Gastrocnemius medialis (tissue), 4 donors: ENCODE measurements around the gene RTP5. TPM values are rescaled to one million over a fixed set of nuclear protein-coding genes. Genes with fewer than 3 reads are reported as not detected.

Experiments used
- ATAC-seq, 2 donors: fragments of 150-250 bp; one replicate each; pipeline ENCODE4 v1.9.1; 2016
- DNase-seq, 2 donors: peaks; one replicate each; pipeline ENCODE4 v3.0.0-alpha.2; 2019
- H3K27ac ChIP-seq, 4 donors: fragments of 200-600 bp; sonication (generic); 1 replicate in 1 of 4; 2 replicates in 3 of 4; pipeline ENCODE4 v1.5.1; 2016 to 2018; ENCODE audit warnings: mild to moderate bottlenecking in 2 of 4, moderate library complexity in 1 of 4
- H3K27me3 ChIP-seq, 3 donors: fragments of 200-600 bp; sonication (generic) in 2 of 3; 1 replicate in 1 of 3; 2 replicates in 2 of 3; pipeline versions ENCODE4 v1.5.1 to v1.6.0; 2016 to 2019; ENCODE audit warnings: mild to moderate bottlenecking in 1 of 3, moderate library complexity in 1 of 3
- H3K36me3 ChIP-seq, 2 donors: fragments of 200-600 bp; sonication (generic) in 1 of 2; one replicate each; pipeline ENCODE4 v1.5.1; 2017 to 2018
- H3K4me1 ChIP-seq, 2 donors: fragments of 200-600 bp; sonication (generic) in 1 of 2; one replicate each; pipeline ENCODE4 v1.5.1; 2016 to 2017; ENCODE audit warnings: mild to moderate bottlenecking in 2 of 2
- H3K4me3 ChIP-seq, 4 donors: fragments of 200-600 bp; sonication (generic) in 3 of 4; 1 replicate in 1 of 4; 2 replicates in 3 of 4; pipeline ENCODE4 v1.5.1; 2016 to 2019; ENCODE audit warnings: mild to moderate bottlenecking in 2 of 4
- H3K9me3 ChIP-seq, 3 donors: fragments of 200-600 bp; sonication (generic) in 2 of 3; 1 replicate in 1 of 3; 2 replicates in 2 of 3; pipeline ENCODE4 v1.5.1; 2016 to 2019
- POLR2A ChIP-seq, 2 donors: fragments of 450-650 bp; IDR thresholded peaks; one replicate each; pipeline ENCODE4 v1.6.1; 2017; ENCODE audit warnings: antibody characterized with exemption in 2 of 2, mild to moderate bottlenecking in 2 of 2, moderate library complexity in 2 of 2
- in situ Hi-C, 4 donors: fragments of 200-750 bp; cut with MboI; loops; one replicate each; pipeline versions ENCODE4 v1.15.0 to v1.8.0; 2017; ENCODE audit warnings: low sequenced_read_pairs in 4 of 4
- intact Hi-C: fragments of 100-400 bp; cut with DNase I; formaldehyde crosslinking; loops from one replicate; pipeline ENCODE4 v1.15.1; 2023; ENCODE audit warnings: low total_unique reads
- total RNA-seq, 4 donors: library from RNA; depleted of rRNA; stranded (reverse); fragments of >200 nt; gene quantifications; one replicate each; pipeline versions ENCODE4 v1.1.0 to v1.2.3, GENCODE V29; 2016
- TF ChIP-seq, protein P1 (sequence below), 5 experiments: fragments of 450-650 bp in 3 of 5; fragments of 200-600 bp in 2 of 5; sonication (generic) in 2 of 5; IDR thresholded peaks in 4 of 5; conservative IDR thresholded peaks in 1 of 5; 1 replicate in 4 of 5; 2 replicates in 1 of 5; pipeline ENCODE4 v1.5.1; 2016 to 2019; ENCODE audit warnings: antibody characterized with exemption in 5 of 5, mild to moderate bottlenecking in 3 of 5, moderate library complexity in 3 of 5

The RTP5 gene
- total RNA-seq, 4 donors from 2014 or later, result not detected

- intact Hi-C loops (loop anchor here (10.0 kb wide), 1 partner anchor 183 kb away; the partner anchor contains the start of gene ING5), in situ Hi-C loops (no loop called here)
- H3K27me3 ChIP-seq, result peaks cover 0 to 10% (median 3%) of the 10 kb centered on the region in 3 donors
- TF ChIP-seq, protein P1, sequence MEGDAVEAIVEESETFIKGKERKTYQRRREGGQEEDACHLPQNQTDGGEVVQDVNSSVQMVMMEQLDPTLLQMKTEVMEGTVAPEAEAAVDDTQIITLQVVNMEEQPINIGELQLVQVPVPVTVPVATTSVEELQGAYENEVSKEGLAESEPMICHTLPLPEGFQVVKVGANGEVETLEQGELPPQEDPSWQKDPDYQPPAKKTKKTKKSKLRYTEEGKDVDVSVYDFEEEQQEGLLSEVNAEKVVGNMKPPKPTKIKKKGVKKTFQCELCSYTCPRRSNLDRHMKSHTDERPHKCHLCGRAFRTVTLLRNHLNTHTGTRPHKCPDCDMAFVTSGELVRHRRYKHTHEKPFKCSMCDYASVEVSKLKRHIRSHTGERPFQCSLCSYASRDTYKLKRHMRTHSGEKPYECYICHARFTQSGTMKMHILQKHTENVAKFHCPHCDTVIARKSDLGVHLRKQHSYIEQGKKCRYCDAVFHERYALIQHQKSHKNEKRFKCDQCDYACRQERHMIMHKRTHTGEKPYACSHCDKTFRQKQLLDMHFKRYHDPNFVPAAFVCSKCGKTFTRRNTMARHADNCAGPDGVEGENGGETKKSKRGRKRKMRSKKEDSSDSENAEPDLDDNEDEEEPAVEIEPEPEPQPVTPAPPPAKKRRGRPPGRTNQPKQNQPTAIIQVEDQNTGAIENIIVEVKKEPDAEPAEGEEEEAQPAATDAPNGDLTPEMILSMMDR (IDR thresholded peaks at IDR 0.05 in 4 of 5, conservative IDR thresholded peaks at IDR 0.05 in 1 of 5), result no peak
- no peak for TF ChIP-seq POLR2A (IDR thresholded peaks at IDR 0.05)
- H3K4me3 ChIP-seq, result no peak overlapping the region
- no peaks in the 10 kb centered on the region for H3K9me3 ChIP-seq
- peaks cover 0 to under 1% of the 10 kb centered on the region in 2 donors for H3K4me1 ChIP-seq
- DNase-seq, result no peak
- no peak overlapping the region for H3K27ac ChIP-seq
- ATAC-seq, result no peak
- H3K36me3 ChIP-seq, result no peaks in the 10 kb centered on the region
Observed at GRCh38 chr2:241887806-241888522, 18.4 kb downstream of the RTP5 start.

DNA sequence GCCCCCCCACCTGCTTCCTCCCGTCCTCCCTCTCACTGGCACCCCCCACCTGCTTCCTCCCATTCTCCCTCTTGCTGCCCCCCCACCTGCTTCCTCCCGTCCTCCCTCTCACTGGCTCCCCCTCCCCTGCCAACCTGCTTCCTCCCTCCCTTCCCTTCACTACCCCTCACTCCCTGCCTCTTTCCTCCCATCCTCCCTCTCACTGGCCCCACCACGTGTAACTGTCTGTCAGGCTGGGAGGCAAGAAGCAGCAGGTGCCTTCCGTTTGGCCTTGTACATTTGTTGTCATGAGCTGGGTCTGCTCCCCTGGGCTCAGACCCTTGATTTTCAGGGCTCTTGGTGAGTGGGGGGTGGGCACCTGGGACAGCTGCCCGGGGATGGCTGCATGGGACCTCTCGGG is 19.1 kb downstream of the RTP5 start:
- Histone ChIP-seq H3K4me3 (no peak overlapping the region), H3K27me3 (peaks cover 0 to 10% (median 3%) of the 10 kb centered on the region in 3 donors), H3K9me3 (no peaks in the 10 kb centered on the region), H3K4me1 (no peaks in the 10 kb centered on the region), H3K36me3 (no peaks in the 10 kb centered on the region), H3K27ac (no peak overlapping the region)
- TF ChIP-seq, protein P1 (IDR thresholded peaks at IDR 0.05 in 4 of 5, conservative IDR thresholded peaks at IDR 0.05 in 1 of 5), result no peak
- no peak for TF ChIP-seq POLR2A (IDR thresholded peaks at IDR 0.05)
- no peak for ATAC-seq
- in situ Hi-C loops, result no loop called here
- intact Hi-C loops, result loop anchor here (10.0 kb wide), 1 partner anchor 184 kb away; the partner anchor contains the start of gene ING5
- DNase-seq, result no peak

DNA sequence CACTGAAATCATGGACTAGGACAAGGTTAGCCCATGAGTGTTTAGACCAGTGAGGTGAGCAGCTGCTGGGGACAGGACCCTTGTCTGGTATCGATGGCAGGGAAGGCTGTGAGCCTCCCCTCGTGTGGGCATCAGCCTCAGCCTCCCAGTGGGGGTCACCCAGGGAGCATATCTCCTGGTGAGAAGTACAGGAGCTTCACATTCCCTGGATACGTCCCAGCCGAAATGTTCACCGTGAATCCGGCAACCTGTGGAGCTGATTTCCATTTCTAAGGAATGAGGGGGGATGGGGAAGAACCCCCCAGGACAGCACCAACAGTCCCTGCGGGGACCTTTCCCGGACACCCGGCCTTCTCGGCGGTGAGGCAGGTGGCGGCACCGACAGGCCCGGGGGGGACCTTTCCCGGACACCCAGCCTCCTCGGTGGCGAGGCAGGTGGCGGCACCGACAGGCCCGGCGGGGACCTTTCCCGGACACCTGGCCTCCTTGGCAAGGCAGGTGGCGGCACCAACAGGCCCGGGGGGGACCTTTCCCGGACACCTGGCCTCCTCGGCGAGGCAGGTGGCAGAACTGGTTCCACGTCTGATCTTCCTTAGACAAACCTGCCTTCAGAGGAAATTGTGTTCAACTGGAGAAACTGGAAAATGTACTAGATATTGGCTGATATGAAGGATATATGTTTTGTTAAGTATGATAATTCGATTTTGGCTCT is 21.2 kb downstream of the RTP5 start:
- no peak for TF ChIP-seq POLR2A (IDR thresholded peaks at IDR 0.05)
- TF ChIP-seq, protein P1 (IDR thresholded peaks at IDR 0.05 in 4 of 5, conservative IDR thresholded peaks at IDR 0.05 in 1 of 5), result no peak
- no peaks in the 10 kb centered on the region for H3K4me1 ChIP-seq
- H3K9me3 ChIP-seq, result no peaks in the 10 kb centered on the region
- H3K27ac ChIP-seq, result no peak overlapping the region
- no peak for ATAC-seq
- H3K36me3 ChIP-seq, result no peaks in the 10 kb centered on the region
- no peak overlapping the region for H3K4me3 ChIP-seq
- H3K27me3 ChIP-seq, result peaks cover 0 to 10% (median 3%) of the 10 kb centered on the region in 3 donors
- no peak for DNase-seq
- intact Hi-C loops (no loop called here), in situ Hi-C loops (no loop called here)

DNA sequence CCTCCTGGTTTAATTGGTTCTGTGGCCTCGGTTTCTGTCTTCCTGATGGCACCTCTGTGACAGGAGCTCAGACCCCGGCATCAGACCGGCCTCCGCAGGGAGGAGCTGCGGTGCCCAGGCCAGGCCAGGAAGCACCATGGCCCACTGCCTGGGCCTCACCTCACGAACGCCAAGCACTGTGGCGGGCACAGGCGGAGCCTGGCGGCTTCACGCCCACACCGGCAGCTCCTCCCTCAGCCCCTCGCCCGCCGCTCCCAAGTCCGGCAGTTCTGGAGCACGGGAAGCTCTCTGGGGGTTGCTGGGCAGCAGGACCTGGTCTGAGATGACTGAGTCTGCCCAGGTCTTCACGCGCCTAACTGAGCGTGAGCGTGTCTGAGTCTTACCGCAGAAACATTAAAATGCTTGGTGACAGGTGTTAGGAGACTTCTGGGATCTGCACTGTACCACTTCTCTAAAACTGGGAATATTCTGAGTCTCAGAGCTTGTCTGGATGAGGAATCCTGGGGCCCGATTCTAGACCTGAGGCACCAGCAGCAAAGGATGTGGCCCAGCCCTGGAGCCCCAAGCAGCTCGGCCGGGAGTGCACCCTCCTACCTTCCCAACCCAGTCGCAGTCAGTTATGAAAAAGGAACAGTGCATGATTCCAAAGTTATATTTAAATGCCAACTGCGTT is 21.9 kb downstream of the RTP5 start:
- peak overlapping the region in 1 of 4 donors; percentile 69 for H3K27ac ChIP-seq
- DNase-seq, result peak in 1 of 2 donors; percentile 9
- no peaks in the 10 kb centered on the region for H3K9me3 ChIP-seq
- peak in 1 of 2 donors; percentile 22 for ATAC-seq
- H3K4me1 ChIP-seq, result no peaks in the 10 kb centered on the region
- H3K27me3 ChIP-seq, result peaks cover 0 to 10% (median 3%) of the 10 kb centered on the region in 3 donors
- intact Hi-C loops (no loop called here), in situ Hi-C loops (no loop called here)
- H3K4me3 ChIP-seq, result no peak overlapping the region
- peak in 1 of 2 donors; percentile 41 for TF ChIP-seq POLR2A (IDR thresholded peaks at IDR 0.05)
- TF ChIP-seq, protein P1 (IDR thresholded peaks at IDR 0.05 in 4 of 5, conservative IDR thresholded peaks at IDR 0.05 in 1 of 5), result no peak
- H3K36me3 ChIP-seq, result no peaks in the 10 kb centered on the region
